Keratinocyte (primary cell): ENCODE results near the gene EPB41. TPM values are rescaled to one million over a fixed set of nuclear protein-coding genes. Genes with fewer than 3 reads are reported as not detected.

Experiments
- DNase-seq: peaks from one replicate; pipeline ENCODE4 v3.0.0-alpha.2; 2011; ENCODE audit warnings: low read depth, missing footprints, low spot score
- FAIRE-seq: peaks from 2 replicates; lab custom pipeline; 2011; peaks lifted over from hg19 to GRCh38; lab: Jason Lieb, UNC
- H2AFZ ChIP-seq: 2 replicates; pipeline ENCODE4 v1.6.0; 2012; ENCODE audit warnings: low read length, control low read depth, inconsistent platforms; ENCODE audit not compliant: control insufficient read depth
- H3K27ac ChIP-seq: 2 replicates; pipeline ENCODE4 v1.5.1; 2011; ENCODE audit warnings: low read length; ENCODE audit not compliant: control insufficient read depth, insufficient read depth
- H3K27me3 ChIP-seq: 3 replicates; pipeline ENCODE4 v1.6.0; 2011; ENCODE audit warnings: low read length; ENCODE audit not compliant: control insufficient read depth, insufficient read depth; ENCODE audit errors: extremely low read depth
- H3K36me3 ChIP-seq, 2 experiments: 2 replicates in 1 of 2; 3 replicates in 1 of 2; pipeline ENCODE4 v1.5.1; 2011; ENCODE audit warnings: low read length in 2 of 2, mild to moderate bottlenecking in 1 of 2; ENCODE audit not compliant: control insufficient read depth in 2 of 2, insufficient read depth in 2 of 2; ENCODE audit errors: extremely low read depth in 1 of 2
- H3K4me1 ChIP-seq: 3 replicates; pipeline ENCODE4 v1.5.1; 2011; ENCODE audit warnings: low read length; ENCODE audit not compliant: control insufficient read depth, insufficient read depth; ENCODE audit errors: extremely low read depth
- H3K4me2 ChIP-seq: 3 replicates; pipeline ENCODE4 v1.6.0; 2011; ENCODE audit warnings: low read depth, low read length; ENCODE audit not compliant: control insufficient read depth, insufficient read depth; ENCODE audit errors: extremely low read depth
- H3K4me3 ChIP-seq, 3 experiments: fragments of 200-600 bp in 1 of 3; sonication (generic) in 1 of 3; 2 replicates in 2 of 3; 3 replicates in 1 of 3; pipeline ENCODE4 v1.5.1; 2011 to 2016; ENCODE audit warnings: low read length in 3 of 3, mild to moderate bottlenecking in 3 of 3, control low read depth in 2 of 3, inconsistent platforms in 1 of 3, low read depth in 1 of 3, mixed read lengths in 1 of 3, mixed run types in 1 of 3, moderate library complexity in 1 of 3; ENCODE audit not compliant: control insufficient read depth in 2 of 3, insufficient read depth in 2 of 3; ENCODE audit errors: extremely low read depth in 1 of 3
- H3K79me2 ChIP-seq: 2 replicates; pipeline ENCODE4 v1.6.0; 2012; ENCODE audit warnings: low read length; ENCODE audit not compliant: control insufficient read depth, insufficient read depth
- H3K9ac ChIP-seq: 3 replicates; pipeline ENCODE4 v1.6.0; 2011; ENCODE audit warnings: low read length; ENCODE audit not compliant: control insufficient read depth, insufficient read depth; ENCODE audit errors: extremely low read depth
- H3K9me1 ChIP-seq: 3 replicates; pipeline ENCODE4 v1.6.0; 2011; ENCODE audit warnings: low read length; ENCODE audit not compliant: control insufficient read depth, insufficient read depth; ENCODE audit errors: extremely low read depth
- H3K9me3 ChIP-seq: 2 replicates; pipeline ENCODE4 v1.5.1; 2012; ENCODE audit warnings: low read depth, low read length; ENCODE audit not compliant: control insufficient read depth
- H4K20me1 ChIP-seq: 3 replicates; pipeline ENCODE4 v1.6.0; 2011; ENCODE audit warnings: low read length; ENCODE audit not compliant: control insufficient read depth, insufficient read depth; ENCODE audit errors: extremely low read depth
- CTCF ChIP-seq, 3 experiments: IDR thresholded peaks in 1 of 3; conservative IDR thresholded peaks in 1 of 3; optimal IDR thresholded peaks in 1 of 3; 2 replicates in 2 of 3; 3 replicates in 1 of 3; pipeline versions ENCODE3 to v1.5.1; 2011; ENCODE audit warnings: low read length in 3 of 3, mild to moderate bottlenecking in 3 of 3, moderate library complexity in 2 of 3, control low read depth in 1 of 3, inconsistent platforms in 1 of 3; ENCODE audit not compliant: insufficient read depth in 2 of 3; ENCODE audit errors: extremely low read depth in 1 of 3
- EZH2 ChIP-seq: IDR thresholded peaks from one replicate; pipeline ENCODE4 v1.6.1; 2012; ENCODE audit warnings: inconsistent platforms, mild to moderate bottlenecking, low read length, moderate library complexity
- dilution Hi-C: fragments of 300-500 bp; cut with MboI; formaldehyde crosslinking; loops from one replicate; pipeline ENCODE4 v1.7.0; 2020; ENCODE audit warnings: low sequenced_read_pairs; ENCODE audit not compliant: extremely low pct_ligation_motif_present
- polyA plus RNA-seq, 5 experiments: library from polyadenylated mRNA; depleted of rRNA in 3 of 5; stranded (reverse) in 3 of 5; stranded (forward) in 1 of 5; unstranded in 1 of 5; fragments of >200 nt; gene quantifications; 1 replicate in 1 of 5; 2 replicates in 3 of 5; 3 replicates in 1 of 5; pipeline versions ENCODE4 v1.2.1 to v1.2.3, GENCODE V29; 2011 to 2012; ENCODE audit warnings: missing spikeins in 2 of 5, low read depth in 1 of 5, low replicate concordance in 1 of 5

EPB41 gene
- polyA plus RNA-seq, 1 donor (not counting 4 experiments of a cell fraction or from before 2014, with no cell fraction given), result 21.1 TPM

GRCh38 chr1:28928314-28928941, 14.1 kb downstream of the EPB41 start:
- Histone ChIP-seq H3K36me3 (no peaks in the 10 kb centered on the region), H3K4me1 (peaks cover 11% of the 10 kb centered on the region), H3K27ac (no peak overlapping the region), H3K4me2 (no peak overlapping the region), H3K27me3 (no peaks in the 10 kb centered on the region), H3K9me1 (no peaks in the 10 kb centered on the region), H4K20me1 (no peaks in the 10 kb centered on the region), H3K9ac (no peak overlapping the region), H3K4me3 (no peak overlapping the region), H2AFZ (no peak overlapping the region), H3K79me2 (peaks cover 2% of the 10 kb centered on the region), H3K9me3 (no peaks in the 10 kb centered on the region)
- DNase-seq (no peak), FAIRE-seq (no peak)
- TF ChIP-seq EZH2, result no peak
- no peak for TF ChIP-seq CTCF (optimal IDR thresholded peaks at IDR 0.05 in 1 of 3, IDR thresholded peaks at IDR 0.05 in 1 of 3, conservative IDR thresholded peaks at IDR 0.05 in 1 of 3; ENCODE audit: extremely low read depth in 1 of 3, insufficient read depth in 2 of 3, low read length in 3 of 3)
- dilution Hi-C loops, result no loop called here

GRCh38 chr1:28933277-28933676, 18.9 kb downstream of the EPB41 start:
- no peak overlapping the region for H2AFZ ChIP-seq
- H3K9ac ChIP-seq, result no peak overlapping the region
- H3K27me3 ChIP-seq, result no peaks in the 10 kb centered on the region
- DNase-seq (no peak), FAIRE-seq (no peak)
- no peak overlapping the region for H3K27ac ChIP-seq
- no peaks in the 10 kb centered on the region for H3K4me1 ChIP-seq
- H3K4me2 ChIP-seq, result no peak overlapping the region
- H3K36me3 ChIP-seq, result no peaks in the 10 kb centered on the region
- H3K79me2 ChIP-seq, result peaks cover 2% of the 10 kb centered on the region
- H3K9me1 ChIP-seq, result no peaks in the 10 kb centered on the region
- H4K20me1 ChIP-seq, result no peaks in the 10 kb centered on the region
- H3K9me3 ChIP-seq, result no peaks in the 10 kb centered on the region
- no peak overlapping the region for H3K4me3 ChIP-seq
- TF ChIP-seq EZH2, result no peak
- no peak for TF ChIP-seq CTCF (optimal IDR thresholded peaks at IDR 0.05 in 1 of 3, IDR thresholded peaks at IDR 0.05 in 1 of 3, conservative IDR thresholded peaks at IDR 0.05 in 1 of 3; ENCODE audit: extremely low read depth in 1 of 3, insufficient read depth in 2 of 3, low read length in 3 of 3)
- dilution Hi-C loops, result no loop called here
